GM12872 (cell line): ENCODE results near the gene TEKT2.

Experiments
- CTCF ChIP-seq: IDR thresholded peaks from 3 replicates; pipeline ENCODE4 v1.5.1; 2011; ENCODE audit warnings: low read depth, mild to moderate bottlenecking, low read length, moderate library complexity; ENCODE audit not compliant: insufficient read depth

The TEKT2 gene

DNA sequence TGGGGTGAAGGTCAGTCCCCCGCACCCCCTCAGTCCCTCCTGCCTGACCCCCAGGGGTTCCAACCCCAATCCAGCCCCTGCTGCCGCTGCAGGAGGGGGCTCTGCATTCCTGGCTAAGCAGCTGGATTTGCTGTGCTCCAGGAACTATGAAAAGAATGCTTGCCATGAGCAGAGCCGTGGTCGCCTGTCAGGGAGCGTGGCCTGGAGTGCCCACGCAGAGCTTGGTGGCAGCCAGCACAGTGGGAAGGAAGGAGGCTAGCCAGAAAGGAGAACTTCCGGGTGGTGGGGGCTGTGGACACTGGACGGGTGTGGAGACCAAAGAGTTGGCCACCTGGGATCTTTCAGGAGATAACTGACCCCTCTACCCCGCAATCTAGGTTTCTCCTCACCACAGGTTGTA, 35.6 kb downstream of the TEKT2 start:
- TF ChIP-seq CTCF = no peak

DNA sequence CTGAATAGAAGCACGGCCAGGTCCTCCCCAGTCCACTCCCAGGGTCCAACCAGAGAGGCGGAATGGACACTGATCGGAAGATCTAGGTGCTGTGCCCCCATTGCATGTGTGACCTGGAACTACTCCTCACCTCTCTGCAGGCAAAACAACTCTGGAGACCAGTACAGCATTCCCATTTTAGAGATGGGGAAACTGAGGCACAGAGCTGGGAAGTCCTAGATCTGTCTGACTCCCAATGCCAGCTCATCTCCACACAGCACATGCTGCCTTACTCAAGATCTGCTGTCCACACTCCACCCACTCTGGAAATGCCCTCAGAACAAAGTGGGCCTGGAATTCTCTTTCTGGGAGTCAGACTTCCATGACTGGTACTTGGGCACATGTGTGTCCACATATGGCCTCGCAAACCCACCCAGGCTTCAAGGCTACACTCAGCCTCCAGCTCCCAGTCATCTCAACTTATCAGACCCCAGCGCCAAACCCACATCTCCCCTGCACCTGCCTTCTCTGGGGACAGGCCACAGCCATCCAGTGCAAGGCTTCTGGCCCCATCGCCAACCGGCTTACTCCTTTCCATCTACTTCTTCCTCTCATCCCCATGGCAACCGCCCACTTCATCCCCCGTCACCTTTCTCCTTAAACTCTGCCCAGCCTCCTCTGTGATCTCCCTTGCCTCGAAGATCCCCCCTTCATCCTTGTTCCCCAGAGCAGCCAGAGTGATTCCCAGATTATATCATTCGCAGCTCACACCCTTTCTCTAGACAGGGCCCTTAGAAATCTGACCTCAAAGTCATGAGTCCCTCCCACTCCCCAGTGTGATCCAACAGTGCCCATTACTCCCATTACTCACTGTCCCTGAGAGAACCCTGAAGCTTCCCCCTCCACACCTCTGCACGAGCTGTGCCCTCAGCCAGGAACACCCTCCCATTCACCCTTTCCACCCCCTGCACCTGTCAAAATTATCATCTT, 38.5 kb downstream of the TEKT2 start:
- TF ChIP-seq CTCF = no peak

DNA sequence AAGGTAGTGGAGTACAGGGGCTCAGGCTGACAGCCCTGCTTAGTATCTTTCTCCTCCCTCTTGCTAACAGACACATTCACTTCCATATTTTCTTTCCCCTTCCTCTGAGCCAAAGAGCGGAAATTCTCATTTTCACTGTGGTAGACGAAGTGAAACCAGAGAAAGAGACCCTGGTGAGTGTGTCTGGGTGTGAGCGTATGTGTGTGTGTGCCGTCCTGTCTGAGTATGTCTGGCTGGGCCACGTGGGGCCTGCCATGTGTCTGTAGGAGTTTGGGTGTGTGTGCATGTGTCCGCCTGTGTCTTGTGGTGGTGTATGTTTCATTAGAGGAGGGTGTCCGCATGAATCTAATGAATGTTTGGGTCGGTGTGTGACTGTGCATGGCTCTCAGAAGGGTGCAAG, 39.5 kb downstream of the TEKT2 start:
- no peak for TF ChIP-seq CTCF

DNA sequence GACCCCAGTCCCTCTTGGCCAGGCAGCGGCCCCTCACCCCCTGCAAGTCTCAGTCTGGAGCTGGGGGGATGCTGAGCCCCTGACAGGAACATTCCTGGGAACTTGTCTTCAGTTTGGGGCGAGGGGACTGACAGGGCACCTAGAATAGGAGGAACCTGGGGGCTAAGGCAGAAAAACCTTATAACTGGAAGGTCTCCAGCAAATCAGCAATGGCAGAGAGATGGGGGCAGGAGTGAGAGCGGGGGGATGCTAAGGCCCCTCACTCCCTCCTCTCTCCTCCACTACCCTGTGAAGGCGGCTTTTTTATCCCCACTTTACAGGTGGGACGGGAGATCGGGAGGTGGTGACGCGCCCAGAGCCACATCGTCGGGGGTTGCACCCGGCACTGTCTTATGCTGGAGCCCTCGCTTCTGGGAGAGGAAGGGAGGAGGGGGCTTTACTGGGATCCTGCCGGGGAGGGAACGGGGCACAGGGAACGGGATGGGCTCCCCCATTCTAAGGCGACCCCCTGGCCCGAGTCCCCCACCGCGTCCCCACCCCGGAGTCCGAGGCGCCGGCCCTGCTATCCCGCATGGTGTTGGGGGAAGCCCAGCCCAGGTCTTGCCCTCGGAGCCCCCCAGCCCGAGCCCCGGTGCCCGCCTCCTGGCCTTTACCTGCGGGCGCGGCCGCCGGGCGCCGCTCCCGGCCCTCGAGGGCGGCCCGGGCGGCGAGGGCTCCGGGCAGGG, 40.7 kb downstream of the TEKT2 start:
- no peak for TF ChIP-seq CTCF

GRCh38 chr1:36125129-36125991, 41.5 kb downstream of the TEKT2 start, which contains the start of gene COL8A2:
COL8A2 (minus strand) TSS chr1:36125222; CDS start chr1:36100242, 24,980 bp downstream.
- no peak for TF ChIP-seq CTCF

DNA sequence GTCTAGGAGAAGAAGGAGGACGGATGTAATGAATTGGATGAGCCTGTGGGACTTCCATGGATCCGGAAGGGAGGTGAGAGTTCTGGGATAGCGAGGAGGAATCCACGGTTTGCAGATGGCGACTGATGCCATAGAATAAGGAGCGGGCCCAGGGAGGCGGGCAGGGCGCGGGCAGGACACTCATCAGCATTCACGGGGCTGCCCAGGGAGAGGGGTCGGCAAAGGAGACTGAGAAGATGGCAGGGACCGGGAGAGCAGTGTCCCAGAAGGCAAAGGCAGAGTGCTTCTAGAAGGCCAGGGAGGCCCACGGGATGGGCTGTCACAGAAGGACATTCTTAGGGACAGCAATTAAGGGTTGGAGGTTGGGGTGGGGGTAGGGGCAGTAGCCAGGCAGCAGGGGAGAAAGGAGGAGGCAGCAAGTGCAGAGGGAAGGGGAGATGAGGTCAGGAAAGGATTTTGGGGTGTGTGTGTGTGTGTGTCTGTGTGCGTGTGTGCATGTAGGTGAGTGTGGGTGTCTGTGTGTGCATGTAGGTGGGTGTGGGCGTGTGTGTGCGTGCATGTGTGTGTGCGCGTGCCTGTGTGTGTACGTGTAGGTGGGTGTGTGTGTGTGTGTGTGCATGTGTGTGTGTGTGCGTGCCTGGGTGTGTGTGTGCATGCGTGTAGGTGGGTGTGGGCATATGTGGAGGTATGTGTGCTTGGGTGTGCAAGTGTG, 42.3 kb downstream of the TEKT2 start:
- no peak for TF ChIP-seq CTCF
